Measurements from ENCODE around the gene AIFM1.

Gene AIFM1

GRCh38 chrX:130083656-130084382 lies 81.8 kb downstream of the AIFM1 start:
- no peak for FAIRE-seq
- DNase-seq (ENCODE audit: insufficient read length, low spot score), result no peak
- TF ChIP-seq POLR2A (IDR thresholded peaks at IDR 0.05; ENCODE audit: low read depth, low read length), result no peak

- DNase-seq (ENCODE audit: insufficient read length, low spot score) (no peak), FAIRE-seq (no peak)
- no peak for TF ChIP-seq POLR2A (IDR thresholded peaks at IDR 0.05; ENCODE audit: low read depth, low read length)
These were observed 82.5 kb downstream of the AIFM1 start for GRCh38 chrX:130083107-130083490.

- no peak for FAIRE-seq
These were observed 83.2 kb downstream of the AIFM1 start for GRCh38 chrX:130082244-130083106.

DNA sequence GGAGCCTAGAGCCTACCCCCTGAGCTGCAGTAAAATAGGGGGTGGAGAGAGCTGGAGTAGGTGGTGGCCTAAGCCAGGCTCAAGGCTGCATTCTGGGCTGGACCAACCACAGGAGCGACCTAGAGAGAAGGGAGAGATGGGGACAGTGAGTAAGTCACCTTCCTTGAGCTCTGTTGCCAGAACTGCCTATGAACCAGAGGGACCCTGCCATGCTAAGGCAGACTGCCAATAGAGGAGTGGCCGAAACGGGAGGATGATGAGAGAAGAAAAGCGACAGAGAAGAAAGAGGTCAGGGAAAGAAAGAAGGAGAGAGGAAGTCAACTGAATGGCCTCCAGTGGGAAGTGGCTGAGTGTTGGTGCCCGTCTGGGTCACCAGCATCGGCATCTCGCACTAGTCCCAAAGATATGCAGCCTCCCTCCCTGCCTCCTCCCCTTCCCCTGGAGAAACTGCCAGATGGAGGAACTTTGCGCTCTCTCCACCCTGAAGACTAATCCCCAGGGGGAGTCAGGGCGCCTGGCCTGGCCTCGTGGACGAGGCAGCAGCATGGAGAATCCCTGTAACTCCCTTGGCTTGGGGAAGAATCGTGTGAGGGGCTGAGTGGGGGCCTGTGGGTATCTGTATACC lies 84.1 kb downstream of the AIFM1 start:
- no peak for TF ChIP-seq POLR2A (IDR thresholded peaks at IDR 0.05; ENCODE audit: low read depth, low read length)
- DNase-seq (ENCODE audit: insufficient read length, low spot score), result no peak
- no peak for FAIRE-seq

More at GRCh38 chrX:130082244-130083106, 83.2 kb downstream of the AIFM1 start:
- no peak for DNase-seq (ENCODE audit: insufficient read length, low spot score)
- TF ChIP-seq POLR2A (IDR thresholded peaks at IDR 0.05; ENCODE audit: low read depth, low read length), result no peak

GRCh38 chrX:130080791-130081367 lies 84.8 kb downstream of the AIFM1 start:
- no peak for DNase-seq (ENCODE audit: insufficient read length, low spot score)
- TF ChIP-seq POLR2A (IDR thresholded peaks at IDR 0.05; ENCODE audit: low read depth, low read length), result no peak
- no peak for FAIRE-seq

DNA sequence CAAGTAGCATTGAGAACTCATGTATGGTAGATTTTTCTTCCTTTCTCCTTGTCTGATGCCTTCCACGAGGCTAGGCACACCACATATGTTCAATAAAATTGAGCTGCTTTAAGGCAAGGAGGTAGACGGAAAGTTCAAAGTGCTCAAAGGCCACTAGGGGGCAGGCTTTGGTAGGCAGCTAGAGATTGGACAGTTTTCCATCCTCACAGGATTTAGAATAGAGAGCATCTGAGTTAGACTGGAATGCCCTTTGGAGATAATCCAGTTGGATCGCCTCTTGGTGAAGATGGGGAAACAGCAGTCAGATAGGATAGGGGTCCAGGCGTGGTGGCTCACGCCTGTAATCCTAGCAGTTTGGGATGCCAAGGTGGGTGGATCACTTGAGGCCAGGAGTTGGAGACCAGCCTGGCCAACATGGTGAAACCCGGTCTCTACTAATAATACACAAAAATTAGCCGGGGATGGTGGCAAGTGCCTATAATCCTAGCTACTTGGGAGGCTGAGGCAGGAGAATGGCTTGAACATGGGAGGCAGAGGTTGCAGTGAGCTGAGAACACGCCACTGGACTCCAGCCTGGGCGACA lies 85.7 kb downstream of the AIFM1 start:
- DNase-seq (ENCODE audit: insufficient read length, low spot score) (peak; percentile 61), FAIRE-seq (peak; percentile 68)
- TF ChIP-seq POLR2A (IDR thresholded peaks at IDR 0.05; ENCODE audit: low read depth, low read length), result no peak
